ENCODE results near the gene PDE4D.
A peak's percentile ranks its signal among the peaks of the same experiment; 100 is the strongest.
"Not testable (repeated sequence)": the region's sequence is repeated elsewhere in the genome, so short reads cannot be mapped to it uniquely, and the experiment has no call there.

The PDE4D gene

GRCh38 chr5:58998544-58998943 is 895.0 kb downstream of the PDE4D start:
- Histone ChIP-seq H3K27me3 (ENCODE audit: insufficient read depth, low read length) (no peaks in the 10 kb centered on the region), H3K36me3 (ENCODE audit: insufficient read depth, low read depth, low read length) (no peaks in the 10 kb centered on the region), H3K27ac (ENCODE audit: low read length) (no peak overlapping the region), H3K9me3 (ENCODE audit: insufficient read depth, low read depth, low read length) (no peaks in the 10 kb centered on the region), H3K4me1 (ENCODE audit: insufficient read depth, low read length) (peaks cover 21% of the 10 kb centered on the region), H3K9ac (ENCODE audit: low read depth, low read length) (0 out of 2 replicates have a peak overlapping the region, but pooled peaks have one; percentile 34), H3K4me3 (ENCODE audit: low read length) (no peak overlapping the region)

- H3K27me3 ChIP-seq (ENCODE audit: insufficient read depth, low read length); H3K27ac ChIP-seq (ENCODE audit: low read length); H3K36me3 ChIP-seq (ENCODE audit: insufficient read depth, low read depth, low read length); H3K9me3 ChIP-seq (ENCODE audit: insufficient read depth, low read depth, low read length); H3K4me3 ChIP-seq (ENCODE audit: low read length); H3K9ac ChIP-seq (ENCODE audit: low read depth, low read length): not testable (repeated sequence)
- peaks cover 15% of the 10 kb centered on the region; the same call in 1 of the 2 replicates for H3K4me1 ChIP-seq (ENCODE audit: insufficient read depth, low read length)
Observed at GRCh38 chr5:58995779-58996178, 897.7 kb downstream of the PDE4D start.

- no peak overlapping the region for H3K27ac ChIP-seq (ENCODE audit: low read length)
- peaks cover 13% of the 10 kb centered on the region; the same call in 1 of the 2 replicates for H3K4me1 ChIP-seq (ENCODE audit: insufficient read depth, low read length)
- H3K4me3 ChIP-seq (ENCODE audit: low read length) = no peak overlapping the region
- no peaks in the 10 kb centered on the region for H3K36me3 ChIP-seq (ENCODE audit: insufficient read depth, low read depth, low read length)
- no peaks in the 10 kb centered on the region for H3K9me3 ChIP-seq (ENCODE audit: insufficient read depth, low read depth, low read length)
- no peaks in the 10 kb centered on the region for H3K27me3 ChIP-seq (ENCODE audit: insufficient read depth, low read length)
- H3K9ac ChIP-seq (ENCODE audit: low read depth, low read length) = no peak overlapping the region
Observed at GRCh38 chr5:58993461-58993860, 900.1 kb downstream of the PDE4D start.

GRCh38 chr5:58988938-58989337 is 904.6 kb downstream of the PDE4D start:
- H3K27ac ChIP-seq (ENCODE audit: low read length) = no peak overlapping the region
- no peaks in the 10 kb centered on the region for H3K9me3 ChIP-seq (ENCODE audit: insufficient read depth, low read depth, low read length)
- no peaks in the 10 kb centered on the region for H3K27me3 ChIP-seq (ENCODE audit: insufficient read depth, low read length)
- H3K9ac ChIP-seq (ENCODE audit: low read depth, low read length) = no peak overlapping the region
- H3K36me3 ChIP-seq (ENCODE audit: insufficient read depth, low read depth, low read length) = no peaks in the 10 kb centered on the region
- H3K4me3 ChIP-seq (ENCODE audit: low read length) = no peak overlapping the region
- H3K4me1 ChIP-seq (ENCODE audit: insufficient read depth, low read length) = peaks cover 2% of the 10 kb centered on the region; the same call in 1 of the 2 replicates

- Histone ChIP-seq H3K4me1 (ENCODE audit: insufficient read depth, low read length) (no peaks in the 10 kb centered on the region; the same call in 1 of the 2 replicates), H3K27ac (ENCODE audit: low read length) (no peak overlapping the region), H3K27me3 (ENCODE audit: insufficient read depth, low read length) (no peaks in the 10 kb centered on the region), H3K36me3 (ENCODE audit: insufficient read depth, low read depth, low read length) (no peaks in the 10 kb centered on the region), H3K4me3 (ENCODE audit: low read length) (no peak overlapping the region), H3K9me3 (ENCODE audit: insufficient read depth, low read depth, low read length) (no peaks in the 10 kb centered on the region), H3K9ac (ENCODE audit: low read depth, low read length) (no peak overlapping the region)
Observed at GRCh38 chr5:58987193-58987592, 906.3 kb downstream of the PDE4D start.

- Histone ChIP-seq H3K9ac (ENCODE audit: low read depth, low read length) (no peak overlapping the region), H3K4me3 (ENCODE audit: low read length) (no peak overlapping the region), H3K9me3 (ENCODE audit: insufficient read depth, low read depth, low read length) (no peaks in the 10 kb centered on the region), H3K27me3 (ENCODE audit: insufficient read depth, low read length) (no peaks in the 10 kb centered on the region), H3K36me3 (ENCODE audit: insufficient read depth, low read depth, low read length) (no peaks in the 10 kb centered on the region), H3K4me1 (ENCODE audit: insufficient read depth, low read length) (no peaks in the 10 kb centered on the region; the same call in 1 of the 2 replicates), H3K27ac (ENCODE audit: low read length) (no peak overlapping the region)
Observed at GRCh38 chr5:58986281-58986680, 907.2 kb downstream of the PDE4D start.

GRCh38 chr5:58985759-58986158 is 907.8 kb downstream of the PDE4D start:
- H3K9ac ChIP-seq (ENCODE audit: low read depth, low read length) = no peak overlapping the region
- H3K9me3 ChIP-seq (ENCODE audit: insufficient read depth, low read depth, low read length) = no peaks in the 10 kb centered on the region
- H3K36me3 ChIP-seq (ENCODE audit: insufficient read depth, low read depth, low read length) = no peaks in the 10 kb centered on the region
- H3K27me3 ChIP-seq (ENCODE audit: insufficient read depth, low read length) = no peaks in the 10 kb centered on the region
- no peak overlapping the region for H3K4me3 ChIP-seq (ENCODE audit: low read length)
- H3K4me1 ChIP-seq (ENCODE audit: insufficient read depth, low read length) = peaks cover 2% of the 10 kb centered on the region; the same call in 1 of the 2 replicates
- no peak overlapping the region for H3K27ac ChIP-seq (ENCODE audit: low read length)

GRCh38 chr5:58985311-58985710 is 908.2 kb downstream of the PDE4D start:
- Histone ChIP-seq H3K27ac (ENCODE audit: low read length) (no peak overlapping the region), H3K36me3 (ENCODE audit: insufficient read depth, low read depth, low read length) (no peaks in the 10 kb centered on the region), H3K9me3 (ENCODE audit: insufficient read depth, low read depth, low read length) (no peaks in the 10 kb centered on the region), H3K27me3 (ENCODE audit: insufficient read depth, low read length) (no peaks in the 10 kb centered on the region), H3K9ac (ENCODE audit: low read depth, low read length) (no peak overlapping the region), H3K4me1 (ENCODE audit: insufficient read depth, low read length) (peaks cover 7% of the 10 kb centered on the region; the same call in 1 of the 2 replicates), H3K4me3 (ENCODE audit: low read length) (no peak overlapping the region)

GRCh38 chr5:58983526-58984452 is 909.7 kb downstream of the PDE4D start:
- Histone ChIP-seq H3K27me3 (ENCODE audit: insufficient read depth, low read length) (no peaks in the 10 kb centered on the region), H3K9ac (ENCODE audit: low read depth, low read length) (no peak overlapping the region), H3K36me3 (ENCODE audit: insufficient read depth, low read depth, low read length) (no peaks in the 10 kb centered on the region), H3K4me3 (ENCODE audit: low read length) (no peak overlapping the region), H3K27ac (ENCODE audit: low read length) (no peak overlapping the region), H3K4me1 (ENCODE audit: insufficient read depth, low read length) (peaks cover 9% of the 10 kb centered on the region; the same call in 1 of the 2 replicates), H3K9me3 (ENCODE audit: insufficient read depth, low read depth, low read length) (no peaks in the 10 kb centered on the region)

- H3K36me3 ChIP-seq (ENCODE audit: insufficient read depth, low read depth, low read length) = peaks cover 4% of the 10 kb centered on the region; the same call in 1 of the 2 replicates
- no peaks in the 10 kb centered on the region for H3K27me3 ChIP-seq (ENCODE audit: insufficient read depth, low read length)
- no peaks in the 10 kb centered on the region for H3K9me3 ChIP-seq (ENCODE audit: insufficient read depth, low read depth, low read length)
- peak overlapping the region; percentile 32; the same call in 1 of the 2 replicates for H3K4me3 ChIP-seq (ENCODE audit: low read length)
- H3K27ac ChIP-seq (ENCODE audit: low read length) = no peak overlapping the region
- H3K4me1 ChIP-seq (ENCODE audit: insufficient read depth, low read length) = peaks cover 9% of the 10 kb centered on the region; the same call in 1 of the 2 replicates
- no peak overlapping the region for H3K9ac ChIP-seq (ENCODE audit: low read depth, low read length)
Observed at GRCh38 chr5:58980890-58981289, 912.6 kb downstream of the PDE4D start.

- H3K27me3 ChIP-seq (ENCODE audit: insufficient read depth, low read length) = no peaks in the 10 kb centered on the region
- H3K9ac ChIP-seq (ENCODE audit: low read depth, low read length) = no peak overlapping the region
- no peaks in the 10 kb centered on the region for H3K9me3 ChIP-seq (ENCODE audit: insufficient read depth, low read depth, low read length)
- H3K27ac ChIP-seq (ENCODE audit: low read length) = no peak overlapping the region
- H3K4me1 ChIP-seq (ENCODE audit: insufficient read depth, low read length) = peaks cover 9% of the 10 kb centered on the region; the same call in 1 of the 2 replicates
- H3K4me3 ChIP-seq (ENCODE audit: low read length) = no peak overlapping the region
- peaks cover 4% of the 10 kb centered on the region; the same call in 1 of the 2 replicates for H3K36me3 ChIP-seq (ENCODE audit: insufficient read depth, low read depth, low read length)
Observed at GRCh38 chr5:58979090-58979489, 914.4 kb downstream of the PDE4D start.

- no peaks in the 10 kb centered on the region for H3K9me3 ChIP-seq (ENCODE audit: insufficient read depth, low read depth, low read length)
- H3K27me3 ChIP-seq (ENCODE audit: insufficient read depth, low read length) = no peaks in the 10 kb centered on the region
- peaks cover 3% of the 10 kb centered on the region; the same call in 1 of the 2 replicates for H3K4me1 ChIP-seq (ENCODE audit: insufficient read depth, low read length)
- H3K27ac ChIP-seq (ENCODE audit: low read length) = no peak overlapping the region
- H3K9ac ChIP-seq (ENCODE audit: low read depth, low read length) = no peak overlapping the region
- peaks cover 4% of the 10 kb centered on the region; the same call in 1 of the 2 replicates for H3K36me3 ChIP-seq (ENCODE audit: insufficient read depth, low read depth, low read length)
- no peak overlapping the region for H3K4me3 ChIP-seq (ENCODE audit: low read length)
Observed at GRCh38 chr5:58974601-58975000, 918.9 kb downstream of the PDE4D start.
